ENCODE results near the gene SKIDA1. TPM values are rescaled to one million over a fixed set of nuclear protein-coding genes. Genes with fewer than 3 reads are reported as not detected.

Gene SKIDA1
- total and polyA plus RNA-seq, 3 donors from 2014 or later, result 4.7 to 6.9 (median 6.6) TPM

DNA sequence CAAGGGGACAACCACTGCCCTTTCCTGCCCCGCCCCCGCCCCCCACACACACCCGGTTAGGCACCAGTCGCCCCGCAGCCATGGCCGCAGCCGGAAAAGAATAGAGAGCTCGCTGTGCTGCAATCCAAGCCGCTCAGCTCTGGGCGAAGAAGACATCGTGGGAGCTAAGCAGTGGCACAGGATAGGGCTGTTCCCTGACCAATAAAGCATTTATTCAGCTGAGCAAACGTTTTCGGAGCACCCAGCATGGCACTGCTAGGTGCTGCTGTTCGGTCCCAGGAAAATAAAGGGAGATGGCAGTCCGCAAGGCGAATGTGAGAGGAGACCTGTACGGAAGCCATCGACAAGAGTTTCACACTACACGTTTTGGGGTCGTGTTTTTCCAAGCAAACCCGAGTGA lies 18.3 kb downstream of the SKIDA1 start:
- TF ChIP-seq, protein P1, sequence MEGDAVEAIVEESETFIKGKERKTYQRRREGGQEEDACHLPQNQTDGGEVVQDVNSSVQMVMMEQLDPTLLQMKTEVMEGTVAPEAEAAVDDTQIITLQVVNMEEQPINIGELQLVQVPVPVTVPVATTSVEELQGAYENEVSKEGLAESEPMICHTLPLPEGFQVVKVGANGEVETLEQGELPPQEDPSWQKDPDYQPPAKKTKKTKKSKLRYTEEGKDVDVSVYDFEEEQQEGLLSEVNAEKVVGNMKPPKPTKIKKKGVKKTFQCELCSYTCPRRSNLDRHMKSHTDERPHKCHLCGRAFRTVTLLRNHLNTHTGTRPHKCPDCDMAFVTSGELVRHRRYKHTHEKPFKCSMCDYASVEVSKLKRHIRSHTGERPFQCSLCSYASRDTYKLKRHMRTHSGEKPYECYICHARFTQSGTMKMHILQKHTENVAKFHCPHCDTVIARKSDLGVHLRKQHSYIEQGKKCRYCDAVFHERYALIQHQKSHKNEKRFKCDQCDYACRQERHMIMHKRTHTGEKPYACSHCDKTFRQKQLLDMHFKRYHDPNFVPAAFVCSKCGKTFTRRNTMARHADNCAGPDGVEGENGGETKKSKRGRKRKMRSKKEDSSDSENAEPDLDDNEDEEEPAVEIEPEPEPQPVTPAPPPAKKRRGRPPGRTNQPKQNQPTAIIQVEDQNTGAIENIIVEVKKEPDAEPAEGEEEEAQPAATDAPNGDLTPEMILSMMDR (IDR thresholded peaks at IDR 0.05), result no peak
- no peak for TF ChIP-seq POLR2A (IDR thresholded peaks at IDR 0.05)
- H3K27ac ChIP-seq, result no peak overlapping the region
- no peaks in the 10 kb centered on the region for H3K27me3 ChIP-seq
- intact Hi-C loops (cut with DNase I; ENCODE audit: low total_unique reads), result no loop called here
- H3K9me3 ChIP-seq, result no peaks in the 10 kb centered on the region
- DNase-seq, result no peak
- H3K4me3 ChIP-seq, result no peak overlapping the region
- H3K4me1 ChIP-seq, result peaks cover 7% of the 10 kb centered on the region
- 66 to 70% methylated on average over 21 of the region's 21 CpGs for WGBS, 2 donors
- H3K36me3 ChIP-seq (ENCODE audit: low read depth, missing control alignments), result no peaks in the 10 kb centered on the region

- DNase-seq, result no peak
Measured at GRCh38 chr10:21506351-21506750, 19.1 kb downstream of the SKIDA1 start.

GRCh38 chr10:21505711-21506278 lies 19.7 kb downstream of the SKIDA1 start:
- H3K4me1 ChIP-seq, result peaks cover 5% of the 10 kb centered on the region
- intact Hi-C loops (cut with DNase I; ENCODE audit: low total_unique reads), result no loop called here
- H3K9me3 ChIP-seq, result no peaks in the 10 kb centered on the region
- TF ChIP-seq, protein P1 (IDR thresholded peaks at IDR 0.05), result no peak
- no peak for TF ChIP-seq POLR2A (IDR thresholded peaks at IDR 0.05)
- no peaks in the 10 kb centered on the region for H3K27me3 ChIP-seq
- H3K4me3 ChIP-seq, result no peak overlapping the region
- H3K27ac ChIP-seq, result no peak overlapping the region
- H3K36me3 ChIP-seq (ENCODE audit: low read depth, missing control alignments), result no peaks in the 10 kb centered on the region
- no peak for DNase-seq
- 80 to 89% methylated on average over 4 of the region's 4 CpGs for WGBS, 2 donors

More at GRCh38 chr10:21506351-21506750, 19.1 kb downstream of the SKIDA1 start:
- Histone ChIP-seq H3K4me3 (no peak overlapping the region), H3K36me3 (ENCODE audit: low read depth, missing control alignments) (no peaks in the 10 kb centered on the region), H3K4me1 (peaks cover 7% of the 10 kb centered on the region), H3K9me3 (no peaks in the 10 kb centered on the region), H3K27ac (no peak overlapping the region), H3K27me3 (no peaks in the 10 kb centered on the region)
- intact Hi-C loops (cut with DNase I; ENCODE audit: low total_unique reads), result no loop called here
- WGBS, 2 donors, result 69 to 76% methylated on average over 3 of the region's 3 CpGs
- TF ChIP-seq POLR2A (IDR thresholded peaks at IDR 0.05), result no peak
- TF ChIP-seq, protein P1 (IDR thresholded peaks at IDR 0.05), result no peak

DNA sequence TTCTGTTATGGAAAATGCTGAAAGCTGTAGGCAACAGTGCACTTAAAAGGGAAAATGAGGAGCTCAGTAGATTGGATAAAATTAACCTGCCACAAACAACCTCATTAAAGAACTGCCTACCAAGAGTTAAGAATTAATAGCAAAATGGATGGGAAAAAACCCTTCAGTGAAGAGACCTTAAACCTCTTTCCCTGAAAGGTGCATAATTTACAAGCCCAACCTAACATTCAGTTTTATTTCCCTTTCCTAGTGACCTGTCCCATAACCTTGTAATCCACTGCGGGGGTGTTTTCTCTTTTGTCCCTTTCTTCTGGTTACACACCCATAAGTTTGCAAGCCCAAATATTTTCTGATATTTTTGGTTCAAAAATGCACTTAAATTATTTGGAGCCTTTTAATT lies 21.9 kb downstream of the SKIDA1 start:
- no peaks in the 10 kb centered on the region for H3K9me3 ChIP-seq
- intact Hi-C loops (cut with DNase I; ENCODE audit: low total_unique reads), result no loop called here
- no peaks in the 10 kb centered on the region for H3K36me3 ChIP-seq (ENCODE audit: low read depth, missing control alignments)
- no peaks in the 10 kb centered on the region for H3K4me1 ChIP-seq
- H3K27ac ChIP-seq, result no peak overlapping the region
- TF ChIP-seq, protein P1 (IDR thresholded peaks at IDR 0.05), result no peak
- no peak for TF ChIP-seq POLR2A (IDR thresholded peaks at IDR 0.05)
- 88% methylated on average over 1 of the region's 1 CpG for WGBS, 2 donors
- no peak overlapping the region for H3K4me3 ChIP-seq
- no peak for DNase-seq
- no peaks in the 10 kb centered on the region for H3K27me3 ChIP-seq

GRCh38 chr10:21502348-21502740 lies 23.1 kb downstream of the SKIDA1 start:
- no peaks in the 10 kb centered on the region for H3K9me3 ChIP-seq
- H3K27ac ChIP-seq, result no peak overlapping the region
- H3K36me3 ChIP-seq (ENCODE audit: low read depth, missing control alignments), result no peaks in the 10 kb centered on the region
- no peak for TF ChIP-seq POLR2A (IDR thresholded peaks at IDR 0.05)
- TF ChIP-seq, protein P1 (IDR thresholded peaks at IDR 0.05), result no peak
- no peak for DNase-seq
- WGBS, 2 donors, result 90 to 94% methylated on average over 3 of the region's 3 CpGs
- no peaks in the 10 kb centered on the region for H3K27me3 ChIP-seq
- no peaks in the 10 kb centered on the region for H3K4me1 ChIP-seq
- no peak overlapping the region for H3K4me3 ChIP-seq
- intact Hi-C loops (cut with DNase I; ENCODE audit: low total_unique reads), result no loop called here
